Suprapubic skin (tissue), 4 donors: ENCODE measurements around the gene SLC30A3.

Experiments used
- POLR2A ChIP-seq, 2 donors: fragments of 450-650 bp; IDR thresholded peaks; one replicate each; pipeline ENCODE4 v1.6.1; 2017; ENCODE audit warnings: antibody characterized with exemption in 2 of 2, mild to moderate bottlenecking in 2 of 2, moderate library complexity in 2 of 2
- POLR2AphosphoS5 ChIP-seq, 3 donors: sonication (generic); formaldehyde crosslinking; IDR thresholded peaks; one replicate each; pipeline ENCODE4 v1.6.1; 2017; ENCODE audit warnings: antibody characterized with exemption in 3 of 3
- TF ChIP-seq, protein P1 (sequence below), 2 donors: fragments of 200-600 bp in 1 of 2; fragments of 450-650 bp in 1 of 2; sonication (generic) in 1 of 2; IDR thresholded peaks; one replicate each; pipeline ENCODE4 v1.5.1; 2016 to 2019; ENCODE audit warnings: antibody characterized with exemption in 2 of 2, mild to moderate bottlenecking in 1 of 2, moderate library complexity in 1 of 2

DNA sequence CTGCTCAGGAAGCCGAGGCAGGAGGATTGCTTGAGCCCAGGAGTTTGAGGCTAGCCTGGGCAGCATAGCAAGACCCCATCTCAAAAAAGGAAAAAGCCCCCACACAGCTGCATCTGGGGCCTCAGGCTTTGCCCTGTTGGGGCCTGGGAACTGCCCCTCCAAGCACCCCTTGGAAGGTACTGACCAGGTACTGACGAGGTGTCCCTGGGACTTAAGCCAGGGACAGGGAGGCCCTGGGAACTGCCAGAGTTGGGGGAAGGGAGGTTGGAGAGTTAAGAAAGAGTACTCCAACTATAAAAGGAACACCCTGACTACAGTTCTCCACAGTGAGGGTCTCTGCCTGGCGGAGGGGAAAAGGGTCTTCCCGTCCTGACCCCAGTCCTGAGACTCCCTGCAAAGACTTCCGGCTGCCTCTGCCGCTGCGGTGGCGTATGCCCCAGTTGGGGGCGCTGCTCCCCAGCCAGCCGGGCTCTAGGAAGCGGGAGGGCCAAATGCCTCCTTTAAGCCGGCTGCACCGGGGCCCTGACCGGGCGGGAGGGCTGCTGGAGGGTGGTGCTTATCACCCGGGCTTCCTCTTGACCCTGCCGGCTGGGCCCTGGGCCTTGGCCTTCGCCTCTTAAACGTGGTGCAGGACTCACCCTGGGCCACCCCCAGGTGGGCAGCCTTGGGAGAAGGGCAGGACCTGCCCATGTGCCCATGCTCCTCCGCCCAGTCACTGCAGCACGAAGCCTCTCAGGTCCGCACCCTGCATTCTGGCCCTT, 12.8 kb downstream of the SLC30A3 start:
- TF ChIP-seq, protein P1, sequence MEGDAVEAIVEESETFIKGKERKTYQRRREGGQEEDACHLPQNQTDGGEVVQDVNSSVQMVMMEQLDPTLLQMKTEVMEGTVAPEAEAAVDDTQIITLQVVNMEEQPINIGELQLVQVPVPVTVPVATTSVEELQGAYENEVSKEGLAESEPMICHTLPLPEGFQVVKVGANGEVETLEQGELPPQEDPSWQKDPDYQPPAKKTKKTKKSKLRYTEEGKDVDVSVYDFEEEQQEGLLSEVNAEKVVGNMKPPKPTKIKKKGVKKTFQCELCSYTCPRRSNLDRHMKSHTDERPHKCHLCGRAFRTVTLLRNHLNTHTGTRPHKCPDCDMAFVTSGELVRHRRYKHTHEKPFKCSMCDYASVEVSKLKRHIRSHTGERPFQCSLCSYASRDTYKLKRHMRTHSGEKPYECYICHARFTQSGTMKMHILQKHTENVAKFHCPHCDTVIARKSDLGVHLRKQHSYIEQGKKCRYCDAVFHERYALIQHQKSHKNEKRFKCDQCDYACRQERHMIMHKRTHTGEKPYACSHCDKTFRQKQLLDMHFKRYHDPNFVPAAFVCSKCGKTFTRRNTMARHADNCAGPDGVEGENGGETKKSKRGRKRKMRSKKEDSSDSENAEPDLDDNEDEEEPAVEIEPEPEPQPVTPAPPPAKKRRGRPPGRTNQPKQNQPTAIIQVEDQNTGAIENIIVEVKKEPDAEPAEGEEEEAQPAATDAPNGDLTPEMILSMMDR (IDR thresholded peaks at IDR 0.05): peak in 1 of 2 donors; percentile 62
- TF ChIP-seq POLR2A (IDR thresholded peaks at IDR 0.05): no peak
- no peak for TF ChIP-seq POLR2AphosphoS5 (IDR thresholded peaks at IDR 0.05)
